ENCODE measurements around the gene PSAPL1.

The PSAPL1 gene, protein sequence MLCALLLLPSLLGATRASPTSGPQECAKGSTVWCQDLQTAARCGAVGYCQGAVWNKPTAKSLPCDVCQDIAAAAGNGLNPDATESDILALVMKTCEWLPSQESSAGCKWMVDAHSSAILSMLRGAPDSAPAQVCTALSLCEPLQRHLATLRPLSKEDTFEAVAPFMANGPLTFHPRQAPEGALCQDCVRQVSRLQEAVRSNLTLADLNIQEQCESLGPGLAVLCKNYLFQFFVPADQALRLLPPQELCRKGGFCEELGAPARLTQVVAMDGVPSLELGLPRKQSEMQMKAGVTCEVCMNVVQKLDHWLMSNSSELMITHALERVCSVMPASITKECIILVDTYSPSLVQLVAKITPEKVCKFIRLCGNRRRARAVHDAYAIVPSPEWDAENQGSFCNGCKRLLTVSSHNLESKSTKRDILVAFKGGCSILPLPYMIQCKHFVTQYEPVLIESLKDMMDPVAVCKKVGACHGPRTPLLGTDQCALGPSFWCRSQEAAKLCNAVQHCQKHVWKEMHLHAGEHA
- 0 reads per million in 9 experiments for total RNA-seq

GRCh38 chr4:7434766-7435150 is at the start of gene PSAPL1:
PSAPL1 (minus strand) TSS chr4:7434930; CDS start chr4:7434879, 51 bp downstream.
- no peaks in the 10 kb centered on the region for H3K36me3 Mint-ChIP-seq (ENCODE audit: insufficient read depth)
- peaks cover 11 to 15% of the 10 kb centered on the region in 2 donors for H3K4me1 Mint-ChIP-seq (ENCODE audit: low read depth in 2 of 2)
- H3K27me3 Mint-ChIP-seq = peaks cover 7% of the 10 kb centered on the region in 2 donors
- DNase-seq = no peak
- ATAC-seq (replicated peaks) = peak; percentile 31
- H3K27ac Mint-ChIP-seq = no peak within 1 kb of the TSS
- peak within 1 kb of the TSS in 1 of 2 donors; percentile 57 for H3K4me3 Mint-ChIP-seq
- no peaks in the 10 kb centered on the region for H3K9me3 Mint-ChIP-seq

GRCh38 chr4:7481227-7481626 is 46.5 kb upstream of the PSAPL1 start:
- no peak overlapping the region for H3K27ac Mint-ChIP-seq
- no peaks in the 10 kb centered on the region for H3K36me3 Mint-ChIP-seq (ENCODE audit: insufficient read depth)
- peaks cover 14 to 42% of the 10 kb centered on the region in 2 donors for H3K27me3 Mint-ChIP-seq
- H3K9me3 Mint-ChIP-seq = no peaks in the 10 kb centered on the region
- DNase-seq (no peak), ATAC-seq (replicated peaks) (no peak)
- H3K4me3 Mint-ChIP-seq = no peak overlapping the region
- peaks cover 0 to 1% of the 10 kb centered on the region in 2 donors for H3K4me1 Mint-ChIP-seq (ENCODE audit: low read depth in 2 of 2)

- H3K9me3 Mint-ChIP-seq = no peaks in the 10 kb centered on the region
- H3K4me3 Mint-ChIP-seq = no peak overlapping the region
- ATAC-seq (replicated peaks) (no peak), DNase-seq (no peak)
- peaks cover 11 to 33% of the 10 kb centered on the region in 2 donors for H3K27me3 Mint-ChIP-seq
- no peak overlapping the region for H3K27ac Mint-ChIP-seq
- no peaks in the 10 kb centered on the region for H3K36me3 Mint-ChIP-seq (ENCODE audit: insufficient read depth)
- peaks cover 0 to 1% of the 10 kb centered on the region in 2 donors for H3K4me1 Mint-ChIP-seq (ENCODE audit: low read depth in 2 of 2)
Measured at GRCh38 chr4:7480423-7480822, 45.7 kb upstream of the PSAPL1 start.

- Mint-ChIP-seq H3K4me1 (ENCODE audit: low read depth in 2 of 2) (no peaks in the 10 kb centered on the region), H3K4me3 (no peak overlapping the region), H3K27ac (no peak overlapping the region), H3K9me3 (no peaks in the 10 kb centered on the region), H3K27me3 (peaks cover 0 to 17% of the 10 kb centered on the region in 2 donors), H3K36me3 (ENCODE audit: insufficient read depth) (no peaks in the 10 kb centered on the region)
- DNase-seq (no peak), ATAC-seq (replicated peaks) (no peak)
Measured at GRCh38 chr4:7478665-7479064, 43.9 kb upstream of the PSAPL1 start.

GRCh38 chr4:7477695-7478094 is 43.0 kb upstream of the PSAPL1 start:
- ATAC-seq (replicated peaks) (no peak), DNase-seq (no peak)
- Mint-ChIP-seq H3K9me3 (no peaks in the 10 kb centered on the region), H3K4me1 (ENCODE audit: low read depth in 2 of 2) (no peaks in the 10 kb centered on the region), H3K36me3 (ENCODE audit: insufficient read depth) (no peaks in the 10 kb centered on the region), H3K4me3 (no peak overlapping the region), H3K27me3 (peaks cover 7 to 26% of the 10 kb centered on the region in 2 donors), H3K27ac (no peak overlapping the region)

DNA sequence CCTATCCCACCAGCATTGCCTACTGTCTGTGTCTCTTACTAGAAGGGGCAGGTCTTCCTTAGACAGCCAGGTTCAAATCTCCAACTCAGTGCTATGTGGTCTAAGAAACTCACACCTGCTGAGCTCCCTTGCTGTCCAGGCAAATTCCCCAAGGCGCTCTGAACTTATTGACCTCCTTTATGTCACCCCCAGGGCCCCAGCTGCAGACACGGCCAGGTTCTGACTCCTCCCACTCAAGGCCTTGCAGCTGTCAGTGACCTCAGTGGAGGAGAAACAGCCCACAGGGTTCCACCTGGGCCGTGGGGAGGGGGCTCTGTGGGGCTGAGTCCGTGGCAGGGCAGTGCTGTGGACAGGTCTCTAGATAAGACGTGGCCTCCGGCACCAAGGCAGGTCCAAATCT is 42.1 kb upstream of the PSAPL1 start:
- peak overlapping the region in 1 of 2 donors; percentile 33 for H3K27ac Mint-ChIP-seq
- H3K4me3 Mint-ChIP-seq = no peak overlapping the region
- ATAC-seq (replicated peaks) (no peak), DNase-seq (no peak)
- H3K9me3 Mint-ChIP-seq = no peaks in the 10 kb centered on the region
- no peaks in the 10 kb centered on the region for H3K36me3 Mint-ChIP-seq (ENCODE audit: insufficient read depth)
- peaks cover 0 to 3% of the 10 kb centered on the region in 2 donors for H3K4me1 Mint-ChIP-seq (ENCODE audit: low read depth in 2 of 2)
- H3K27me3 Mint-ChIP-seq = peaks cover 15 to 35% of the 10 kb centered on the region in 2 donors

- no peak overlapping the region for H3K4me3 Mint-ChIP-seq
- peaks cover 0 to 3% of the 10 kb centered on the region in 2 donors for H3K4me1 Mint-ChIP-seq (ENCODE audit: low read depth in 2 of 2)
- no peak for DNase-seq
- no peak for ATAC-seq (replicated peaks)
- no peaks in the 10 kb centered on the region for H3K36me3 Mint-ChIP-seq (ENCODE audit: insufficient read depth)
- H3K27ac Mint-ChIP-seq = no peak overlapping the region
- peaks cover 29 to 42% of the 10 kb centered on the region in 2 donors for H3K27me3 Mint-ChIP-seq
- H3K9me3 Mint-ChIP-seq = no peaks in the 10 kb centered on the region
Measured at GRCh38 chr4:7475207-7475606, 40.5 kb upstream of the PSAPL1 start.

GRCh38 chr4:7474320-7474719 is 39.6 kb upstream of the PSAPL1 start:
- ATAC-seq (replicated peaks) = no peak
- no peak for DNase-seq
- Mint-ChIP-seq H3K4me1 (ENCODE audit: low read depth in 2 of 2) (peaks cover 0 to 3% of the 10 kb centered on the region in 2 donors), H3K9me3 (no peaks in the 10 kb centered on the region), H3K27ac (no peak overlapping the region), H3K27me3 (peaks cover 35 to 43% of the 10 kb centered on the region in 2 donors), H3K4me3 (no peak overlapping the region), H3K36me3 (ENCODE audit: insufficient read depth) (no peaks in the 10 kb centered on the region)

DNA sequence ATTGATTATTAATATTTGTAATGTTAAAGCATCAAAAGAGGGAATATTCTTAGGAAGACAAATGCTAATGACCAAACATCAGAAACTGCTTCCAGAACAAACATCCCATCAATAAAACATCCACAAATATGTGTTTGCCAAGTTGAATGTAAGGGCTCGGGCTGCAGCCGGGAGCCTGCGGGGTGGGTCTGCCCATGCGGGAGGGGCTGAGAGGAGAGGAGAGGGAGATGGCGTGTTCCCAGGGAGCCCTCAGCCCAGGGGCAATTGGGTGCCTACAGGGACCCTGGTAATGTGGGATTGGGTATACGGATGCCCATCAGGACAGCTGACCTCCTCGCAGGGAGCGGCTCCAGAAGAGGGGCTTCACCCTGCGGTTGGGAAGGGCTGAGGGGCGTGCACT is 38.4 kb upstream of the PSAPL1 start:
- H3K27ac Mint-ChIP-seq = peak overlapping the region in 1 of 2 donors; percentile 45
- no peaks in the 10 kb centered on the region for H3K9me3 Mint-ChIP-seq
- no peak for DNase-seq
- H3K36me3 Mint-ChIP-seq (ENCODE audit: insufficient read depth) = no peaks in the 10 kb centered on the region
- no peak overlapping the region for H3K4me3 Mint-ChIP-seq
- ATAC-seq (replicated peaks) = no peak
- H3K4me1 Mint-ChIP-seq (ENCODE audit: low read depth in 2 of 2) = peaks cover 0 to 3% of the 10 kb centered on the region in 2 donors
- peaks cover 35 to 47% of the 10 kb centered on the region in 2 donors for H3K27me3 Mint-ChIP-seq

DNA sequence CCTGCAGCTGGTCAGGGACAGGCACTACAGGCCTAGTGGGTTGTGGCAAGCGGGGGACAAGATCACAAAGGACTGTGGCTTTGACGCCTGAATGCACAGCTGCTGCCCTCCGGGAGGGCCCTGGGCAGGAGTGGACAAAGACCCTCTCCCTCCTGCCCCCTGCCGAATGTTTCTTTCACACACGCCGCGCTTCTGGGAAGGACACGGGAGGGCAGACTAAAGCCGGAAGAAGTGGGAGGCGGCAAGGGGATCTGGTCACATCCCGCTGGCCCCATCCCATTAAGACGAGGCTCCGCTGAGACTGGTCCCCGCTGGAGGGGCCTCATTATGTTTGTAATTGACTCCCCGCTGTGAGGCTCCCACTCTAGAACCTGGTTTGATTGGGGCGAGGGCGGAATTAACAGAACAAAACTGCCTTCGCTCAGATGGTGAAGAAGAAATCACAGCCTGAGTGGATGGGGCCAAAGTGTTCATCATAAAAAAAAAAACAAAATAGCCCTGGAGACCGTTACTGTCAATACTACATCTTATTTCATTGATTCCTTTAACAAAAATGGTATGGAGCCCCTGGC is 37.8 kb upstream of the PSAPL1 start:
- no peaks in the 10 kb centered on the region for H3K36me3 Mint-ChIP-seq (ENCODE audit: insufficient read depth)
- DNase-seq (no peak), ATAC-seq (replicated peaks) (no peak)
- peak overlapping the region in 1 of 2 donors; percentile 45 for H3K27ac Mint-ChIP-seq
- peaks cover 0 to 3% of the 10 kb centered on the region in 2 donors for H3K4me1 Mint-ChIP-seq (ENCODE audit: low read depth in 2 of 2)
- H3K4me3 Mint-ChIP-seq = no peak overlapping the region
- H3K9me3 Mint-ChIP-seq = no peaks in the 10 kb centered on the region
- H3K27me3 Mint-ChIP-seq = peaks cover 35 to 47% of the 10 kb centered on the region in 2 donors

GRCh38 chr4:7470522-7471128 is 35.9 kb upstream of the PSAPL1 start:
- DNase-seq = no peak
- Mint-ChIP-seq H3K27me3 (peaks cover 35 to 47% of the 10 kb centered on the region in 2 donors), H3K4me3 (no peak overlapping the region), H3K9me3 (no peaks in the 10 kb centered on the region), H3K4me1 (ENCODE audit: low read depth in 2 of 2) (peaks cover 0 to 3% of the 10 kb centered on the region in 2 donors), H3K27ac (no peak overlapping the region), H3K36me3 (ENCODE audit: insufficient read depth) (no peaks in the 10 kb centered on the region)
- no peak for ATAC-seq (replicated peaks)

- Mint-ChIP-seq H3K27ac (no peak overlapping the region), H3K9me3 (no peaks in the 10 kb centered on the region), H3K4me3 (no peak overlapping the region), H3K27me3 (peaks cover 35 to 47% of the 10 kb centered on the region in 2 donors), H3K4me1 (ENCODE audit: low read depth in 2 of 2) (peaks cover 0 to 3% of the 10 kb centered on the region in 2 donors), H3K36me3 (ENCODE audit: insufficient read depth) (no peaks in the 10 kb centered on the region)
- ATAC-seq (replicated peaks) (no peak), DNase-seq (no peak)
Measured at GRCh38 chr4:7470111-7470510, 35.4 kb upstream of the PSAPL1 start.

- Mint-ChIP-seq H3K9me3 (no peaks in the 10 kb centered on the region), H3K4me1 (ENCODE audit: low read depth in 2 of 2) (peaks cover 0 to 3% of the 10 kb centered on the region in 2 donors), H3K27me3 (peaks cover 35 to 53% of the 10 kb centered on the region in 2 donors), H3K36me3 (ENCODE audit: insufficient read depth) (no peaks in the 10 kb centered on the region), H3K27ac (no peak overlapping the region), H3K4me3 (no peak overlapping the region)
- no peak for ATAC-seq (replicated peaks)
- DNase-seq = no peak
Measured at GRCh38 chr4:7469023-7469422, 34.3 kb upstream of the PSAPL1 start.
